DMS114 treated with DMSO at 0.1 percent for 48 hours (cell line): ENCODE measurements around the gene LDLRAD4.
"Not testable (repeated sequence)": the region's sequence is repeated elsewhere in the genome, so short reads cannot be mapped to it uniquely, and the experiment has no call there.

Experiments
- DNase-seq: peaks from one replicate; lab custom pipeline; 2025; ENCODE audit not compliant: unreplicated experiment; lab: John Stamatoyannopoulos, UW

The LDLRAD4 gene

DNA sequence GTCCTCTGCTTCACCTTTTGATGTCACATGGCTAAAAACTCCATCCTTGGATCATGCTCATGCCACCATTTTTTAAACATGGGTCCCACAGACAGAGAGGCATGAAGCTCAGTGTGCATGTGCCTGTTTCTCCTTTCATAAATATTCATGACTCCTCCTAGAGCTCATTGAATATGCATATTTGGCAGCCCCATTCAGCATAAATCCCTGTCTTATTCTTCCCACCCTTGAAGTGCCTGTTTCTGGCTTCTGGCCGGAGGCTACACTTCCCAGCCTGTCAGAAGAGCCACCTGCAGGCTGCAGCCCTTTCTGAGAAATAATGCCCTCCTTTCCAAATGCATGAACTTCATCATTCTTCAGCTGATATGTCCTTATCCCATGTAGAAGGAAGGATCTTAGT lies 109.7 kb downstream of the LDLRAD4 start:
- no peak for DNase-seq

GRCh38 chr18:13330996-13331395 lies 112.4 kb downstream of the LDLRAD4 start:
- DNase-seq = no peak

DNA sequence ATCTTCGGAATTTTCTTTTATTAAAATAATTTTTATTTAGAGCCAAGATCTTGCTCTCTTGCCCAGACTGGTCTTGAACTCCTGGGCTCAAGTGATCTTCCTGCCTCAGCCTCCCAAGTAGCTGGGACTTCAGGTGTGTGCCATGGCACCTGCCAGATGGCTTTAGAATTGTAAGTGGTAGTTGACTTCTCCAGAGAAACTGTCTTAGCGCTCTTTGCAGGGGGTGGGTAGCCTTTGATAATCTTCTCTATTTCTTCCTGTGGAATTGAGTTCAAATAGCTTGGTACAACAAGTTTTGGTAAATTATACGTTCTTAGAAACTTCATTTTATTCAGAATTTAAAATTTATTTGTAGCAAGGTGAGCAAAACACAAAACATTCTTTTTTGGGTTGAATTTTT lies 113.3 kb downstream of the LDLRAD4 start:
- no peak for DNase-seq

DNA sequence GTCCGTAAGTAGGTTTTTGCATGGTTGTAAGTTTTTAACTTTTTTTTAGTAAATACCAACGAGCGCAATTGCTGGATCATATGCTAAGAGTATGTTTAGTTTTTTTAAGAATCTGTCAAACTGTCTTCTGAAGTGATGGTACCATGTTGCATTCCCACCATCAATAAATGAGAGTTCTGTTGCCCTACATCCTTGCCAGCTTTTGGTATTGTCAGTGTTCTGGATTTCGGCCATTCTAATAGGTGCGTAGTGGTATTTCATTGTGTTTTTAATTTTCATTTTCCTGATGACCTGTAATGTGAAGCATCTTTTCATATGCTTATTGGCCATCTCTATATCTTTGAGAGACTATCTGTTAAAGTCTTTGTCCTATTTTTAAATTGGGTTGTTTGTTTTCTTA lies 114.3 kb downstream of the LDLRAD4 start:
- DNase-seq = no peak

- no peak for DNase-seq
Measured at GRCh38 chr18:13335903-13336302, 117.3 kb downstream of the LDLRAD4 start.

DNA sequence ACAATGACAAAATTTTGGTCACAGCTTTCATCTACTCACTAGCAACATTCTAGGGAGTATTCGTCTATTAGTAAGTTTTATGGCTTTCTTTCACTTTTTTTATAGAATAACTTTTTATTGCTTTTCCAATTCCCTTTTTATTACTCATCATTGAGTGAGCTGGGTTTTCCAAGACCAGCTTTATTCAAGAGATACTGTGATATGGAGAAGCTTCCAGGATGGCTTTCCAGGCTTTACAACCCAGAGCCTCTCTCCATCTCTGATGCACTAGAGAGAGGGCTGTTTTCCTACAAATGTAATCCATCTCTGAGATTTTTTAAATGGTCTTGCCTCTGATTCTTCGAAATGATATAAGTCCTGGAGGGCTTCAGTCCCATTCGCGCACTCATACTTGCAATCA lies 118.3 kb downstream of the LDLRAD4 start:
- DNase-seq = no peak

- DNase-seq = no peak
Measured at GRCh38 chr18:13337369-13337768, 118.8 kb downstream of the LDLRAD4 start.

GRCh38 chr18:13338318-13338717 lies 119.8 kb downstream of the LDLRAD4 start:
- no peak for DNase-seq

DNA sequence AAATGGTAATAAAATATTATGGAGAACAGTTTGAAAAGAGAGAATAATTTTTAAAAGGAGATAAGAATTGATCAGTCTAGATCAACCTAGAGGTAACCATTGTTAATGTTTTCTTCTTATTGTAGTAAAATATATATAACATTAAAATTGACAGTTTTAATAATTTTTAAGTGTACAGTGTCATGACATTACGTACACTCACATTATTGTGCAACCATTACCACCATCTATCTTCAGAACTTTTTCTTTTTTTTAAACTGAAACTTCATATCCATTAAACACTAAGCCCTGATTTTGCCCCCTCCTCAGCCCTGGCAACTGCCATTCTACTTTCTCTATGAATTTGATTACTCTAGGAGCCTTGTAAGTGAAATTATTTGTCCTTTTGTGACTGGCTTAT lies 121.1 kb downstream of the LDLRAD4 start:
- DNase-seq = no peak

DNA sequence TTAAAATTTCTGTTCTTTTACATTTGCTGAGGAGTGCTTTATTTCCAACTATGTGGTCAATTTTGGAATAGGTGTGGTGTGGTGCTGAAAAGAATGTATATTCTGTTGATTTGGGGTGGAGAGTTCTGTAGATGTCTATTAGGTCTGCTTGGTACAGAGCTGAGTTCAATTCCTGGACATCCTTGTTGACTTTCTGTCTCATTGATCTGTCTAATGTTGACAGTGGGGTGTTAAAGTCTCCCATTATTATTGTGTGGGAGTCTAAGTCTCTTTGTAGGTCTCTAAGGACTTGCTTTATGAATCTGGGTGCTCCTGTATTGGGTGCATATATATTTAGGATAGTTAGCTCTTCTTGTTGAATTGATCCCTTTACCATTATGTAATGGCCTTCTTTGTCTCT lies 127.9 kb downstream of the LDLRAD4 start:
- not testable (repeated sequence) for DNase-seq

GRCh38 chr18:13353084-13353823 lies 134.7 kb downstream of the LDLRAD4 start:
- no peak for DNase-seq

GRCh38 chr18:13354402-13354801 lies 135.8 kb downstream of the LDLRAD4 start:
- DNase-seq = no peak

GRCh38 chr18:13356032-13356431 lies 137.5 kb downstream of the LDLRAD4 start:
- no peak for DNase-seq

GRCh38 chr18:13357289-13357688 lies 138.7 kb downstream of the LDLRAD4 start:
- no peak for DNase-seq

DNA sequence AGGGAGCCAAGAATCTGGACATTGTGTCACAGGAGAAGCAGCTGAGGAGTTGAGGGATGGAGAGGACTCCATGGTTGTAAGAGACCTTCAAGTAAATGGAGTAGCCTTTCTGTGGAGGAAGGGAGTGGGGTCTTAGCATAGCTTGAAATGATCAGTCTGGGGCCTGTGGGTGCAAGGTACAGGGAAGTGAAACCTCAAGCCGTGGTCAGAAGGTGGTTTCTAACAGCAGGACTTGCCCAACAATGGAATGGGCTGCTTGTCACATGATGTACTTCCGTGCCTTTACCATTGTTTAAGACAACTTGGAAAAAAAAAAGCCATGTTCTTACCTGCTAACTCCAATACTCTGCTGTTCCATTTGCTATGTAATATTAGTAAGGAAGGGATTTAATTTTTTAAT lies 140.7 kb downstream of the LDLRAD4 start:
- DNase-seq = no peak

GRCh38 chr18:13361431-13361830 lies 142.9 kb downstream of the LDLRAD4 start:
- DNase-seq = no peak

DNA sequence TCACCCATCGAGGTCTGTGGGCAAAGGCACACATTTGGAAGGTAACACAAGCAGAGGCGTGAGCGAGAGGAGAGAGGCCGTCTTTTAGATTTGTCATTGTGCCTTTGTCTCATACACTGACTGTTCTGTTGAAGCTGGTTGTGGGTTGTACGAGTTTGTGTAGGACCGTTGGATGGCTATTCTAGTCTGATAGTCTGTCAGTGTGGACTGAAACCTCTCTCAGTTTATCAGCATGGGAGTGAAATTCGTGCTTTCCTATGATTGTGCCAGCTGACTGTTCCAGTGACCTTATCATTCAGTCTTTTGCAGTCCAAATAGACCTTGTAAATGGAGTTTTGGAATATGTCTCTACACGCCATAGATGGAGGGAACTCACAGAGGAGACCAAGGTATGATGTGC lies 143.5 kb downstream of the LDLRAD4 start:
- no peak for DNase-seq

- DNase-seq = no peak
Measured at GRCh38 chr18:13362607-13363006, 144.0 kb downstream of the LDLRAD4 start.

DNA sequence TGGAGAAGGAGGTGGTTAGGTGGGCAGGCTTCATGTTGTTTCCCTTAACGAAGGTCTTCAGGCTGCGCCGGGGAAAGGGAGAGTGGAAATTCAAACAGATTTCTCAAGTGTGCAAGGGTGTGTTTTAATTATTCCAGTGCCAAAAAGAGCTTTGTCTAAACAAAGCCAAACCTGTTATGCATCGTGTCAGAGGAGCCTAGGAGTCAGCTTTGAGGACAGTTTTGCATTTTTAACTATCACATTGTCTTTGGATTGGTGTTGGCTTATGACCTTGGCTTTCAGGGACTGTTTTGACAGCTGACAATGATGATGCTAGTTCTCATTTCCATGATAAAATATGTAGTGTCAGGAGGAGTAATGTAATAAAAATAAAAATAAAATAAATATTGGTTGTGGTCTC lies 144.8 kb downstream of the LDLRAD4 start:
- DNase-seq = no peak

DNA sequence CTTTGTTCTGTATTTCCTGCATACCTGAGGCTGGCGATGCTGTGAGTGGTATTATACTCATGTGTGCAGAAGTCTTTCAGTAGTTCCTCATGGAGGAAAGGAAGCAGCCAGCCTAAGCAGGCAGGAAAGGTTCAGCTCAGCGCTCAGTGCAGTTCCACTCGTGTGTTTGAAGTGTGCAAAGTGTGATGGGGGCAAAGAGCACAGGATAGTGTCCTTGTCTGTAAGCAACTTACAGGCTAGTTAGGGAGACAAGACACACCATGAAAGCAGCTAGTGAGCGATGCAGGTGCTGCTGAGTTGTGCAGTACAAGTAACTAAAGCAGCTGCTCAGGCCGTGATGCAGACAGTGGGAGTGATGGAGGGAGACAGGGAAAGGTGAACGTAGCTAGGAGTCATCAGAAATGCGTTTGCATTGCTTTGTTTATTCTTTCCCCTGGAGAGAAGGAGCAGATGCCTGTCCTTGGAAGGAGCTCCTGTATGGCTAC lies 146.2 kb downstream of the LDLRAD4 start:
- DNase-seq = no peak

DNA sequence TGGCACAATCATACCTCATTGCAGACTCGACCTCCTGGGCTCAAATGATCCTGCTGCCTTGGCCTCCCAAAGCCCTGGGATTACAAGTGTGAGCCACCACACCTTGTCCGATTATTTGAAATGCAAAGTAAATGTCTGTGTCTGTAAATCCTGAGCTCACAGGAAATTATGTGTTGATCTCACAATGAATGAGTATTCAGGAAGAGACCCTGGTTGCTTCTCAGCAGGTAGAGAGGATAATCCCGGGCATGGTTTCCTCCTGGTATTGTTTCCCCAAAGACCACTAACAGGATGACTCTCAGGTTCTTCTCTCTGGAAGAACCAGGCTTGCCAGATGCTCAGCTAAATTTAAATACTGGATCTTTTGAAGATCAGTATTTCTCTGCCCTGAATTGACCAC lies 147.6 kb downstream of the LDLRAD4 start:
- DNase-seq = no peak

DNA sequence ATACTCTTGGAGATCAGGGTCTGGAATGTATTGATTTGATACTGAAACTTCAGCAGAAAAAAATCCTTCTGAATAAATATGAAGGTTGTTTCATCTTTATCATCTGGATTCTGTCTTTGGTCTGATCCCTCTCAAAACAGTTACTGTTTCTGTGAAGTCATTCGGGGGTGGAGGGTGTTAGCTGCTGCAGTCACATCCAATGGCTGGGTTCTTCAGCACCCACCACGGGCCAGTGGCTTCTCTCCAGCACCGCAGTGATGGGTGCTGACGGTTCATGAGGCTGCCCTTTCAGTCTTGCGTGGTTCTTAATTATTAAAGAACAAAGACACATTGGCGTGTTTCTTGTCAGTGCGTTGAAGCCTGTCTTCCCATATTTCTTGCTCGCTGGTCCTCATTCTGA lies 148.0 kb downstream of the LDLRAD4 start:
- DNase-seq = no peak
